HG03558 (cell line): ENCODE measurements around the gene IGFN1.

ENCODE experiments used
- ATAC-seq: cut with Tn5 transposase; IDR thresholded peaks from one replicate; pipeline ENCODE4 v1.9.1; 2021; ENCODE audit warnings: moderate number of reproducible peaks; ENCODE audit not compliant: unreplicated experiment; ENCODE audit errors: extremely low read depth

The IGFN1 gene

DNA sequence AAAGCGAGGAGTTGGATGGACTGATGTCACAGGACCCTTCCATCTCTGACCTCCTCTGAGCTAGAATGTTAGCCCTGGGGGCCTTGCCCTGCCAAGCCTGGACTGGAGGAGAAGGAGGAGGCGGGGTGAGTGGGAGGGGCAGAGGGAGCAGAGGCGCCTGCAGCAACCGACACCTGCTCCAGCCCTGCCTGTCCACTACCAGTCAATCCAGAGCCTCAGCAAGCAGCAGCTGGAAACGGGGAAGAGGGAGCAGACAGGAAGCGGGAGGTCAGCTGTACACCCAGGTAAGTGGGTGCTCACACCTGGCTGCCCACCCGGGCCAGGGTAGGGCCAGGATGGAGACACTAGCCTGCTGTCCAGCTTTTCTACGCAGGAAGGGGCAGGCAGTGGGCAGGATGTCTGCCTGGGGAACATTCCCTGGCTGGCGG, at the start of gene IGFN1:
TSS of gene IGFN1 (plus strand) at position 201 of the 428 bp plus-strand sequence. CDS start 2,470 bp downstream, outside the sequence.
- ATAC-seq = no peak

DNA sequence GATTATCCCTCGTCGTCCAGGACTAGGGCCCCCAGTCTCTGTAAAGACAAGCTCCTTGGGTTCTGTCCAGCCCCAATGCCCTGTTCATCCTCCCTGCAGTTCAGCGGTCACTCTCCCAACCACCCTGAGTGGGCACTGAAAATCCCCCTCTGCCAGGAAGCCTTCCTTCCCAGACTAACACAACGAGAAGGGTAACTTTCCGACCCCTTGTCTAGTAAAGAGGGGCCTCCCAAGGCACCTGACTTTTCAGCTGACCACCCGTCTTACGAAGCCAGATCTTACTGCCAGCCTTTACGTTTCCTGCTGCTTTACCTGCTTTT, 49.7 kb upstream of the IGFN1 start:
- no peak for ATAC-seq

GRCh38 chr1:201141418-201141817, 49.2 kb upstream of the IGFN1 start:
- no peak for ATAC-seq

DNA sequence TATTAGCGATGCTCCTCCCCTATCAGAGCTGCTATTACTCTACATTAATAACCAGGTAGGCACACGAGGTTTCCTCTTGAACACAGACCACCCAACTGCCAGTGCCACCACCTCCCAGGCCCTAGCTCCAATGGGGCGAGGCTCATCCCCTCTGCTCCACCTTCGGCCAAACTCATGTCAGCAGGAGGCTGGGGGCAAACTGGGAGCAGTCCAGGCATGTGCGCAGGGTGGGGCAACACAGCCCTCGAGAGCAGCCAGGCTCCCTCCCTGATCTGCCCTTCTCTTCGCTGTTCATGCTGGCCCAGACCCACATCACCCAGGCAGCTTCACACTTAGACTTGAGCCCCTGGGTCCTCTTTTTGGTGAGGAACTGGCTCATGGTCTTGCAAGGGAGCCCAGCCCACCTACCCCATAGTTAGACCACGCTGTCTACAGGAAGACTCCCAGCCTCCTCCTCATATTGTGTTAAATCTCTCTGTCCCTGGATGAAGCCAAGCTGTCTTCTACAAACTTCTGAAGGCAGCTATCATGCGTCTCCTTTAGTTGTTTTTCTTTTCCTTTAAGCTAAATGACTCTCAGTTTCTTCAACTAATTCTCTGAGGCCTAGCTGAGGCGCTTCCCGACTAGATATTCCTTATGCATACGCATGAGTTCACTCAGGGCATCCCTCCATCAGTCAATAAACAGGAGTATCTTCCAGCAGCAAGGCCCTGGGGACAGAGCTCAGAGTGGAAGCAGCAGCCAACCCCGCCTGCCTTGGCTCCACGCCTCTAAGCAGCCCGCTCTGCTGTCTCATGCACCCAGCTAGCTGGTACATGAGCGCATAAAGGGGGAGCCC, 48.4 kb upstream of the IGFN1 start:
- no peak for ATAC-seq

DNA sequence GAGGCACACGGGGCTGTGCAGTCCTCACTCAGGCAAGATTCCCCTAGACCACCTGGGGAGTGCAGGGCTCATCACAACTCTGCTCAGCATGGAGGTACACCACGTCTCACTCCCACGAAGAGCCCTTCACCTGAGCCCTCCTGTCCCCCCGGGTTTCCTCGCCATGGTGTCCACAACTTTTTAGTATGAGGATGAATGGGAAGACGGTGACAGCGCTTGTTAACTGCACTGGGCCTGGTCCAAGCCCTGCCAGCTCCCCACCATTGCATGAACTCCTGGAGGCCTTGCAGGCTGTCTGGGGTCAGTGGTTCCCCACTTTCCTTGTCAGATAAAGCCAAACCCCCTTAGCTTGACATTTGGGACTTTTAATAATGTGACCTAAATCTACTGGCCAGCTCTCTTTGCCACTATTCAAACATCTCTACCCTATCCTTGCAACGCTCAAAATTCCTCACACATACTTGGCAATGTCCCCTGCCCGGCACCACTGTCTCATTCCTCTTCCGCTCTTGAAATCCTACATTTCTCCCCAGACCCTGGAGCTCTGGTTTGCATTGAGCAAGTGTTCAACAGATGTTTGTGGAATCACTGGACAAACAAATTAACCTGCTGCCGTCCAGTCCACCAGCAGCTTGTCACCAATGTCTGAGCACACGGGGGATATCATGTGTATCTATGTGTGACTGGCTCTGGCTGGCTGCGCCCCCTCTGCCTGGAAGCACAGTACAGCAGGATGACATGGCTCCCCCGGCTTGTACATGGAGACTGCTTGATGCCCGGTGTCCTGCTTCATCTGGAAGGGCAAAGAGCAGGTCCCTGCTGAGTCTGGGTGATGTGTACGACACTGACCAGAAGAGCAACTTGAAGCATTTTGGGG, 47.5 kb upstream of the IGFN1 start:
- no peak for ATAC-seq

DNA sequence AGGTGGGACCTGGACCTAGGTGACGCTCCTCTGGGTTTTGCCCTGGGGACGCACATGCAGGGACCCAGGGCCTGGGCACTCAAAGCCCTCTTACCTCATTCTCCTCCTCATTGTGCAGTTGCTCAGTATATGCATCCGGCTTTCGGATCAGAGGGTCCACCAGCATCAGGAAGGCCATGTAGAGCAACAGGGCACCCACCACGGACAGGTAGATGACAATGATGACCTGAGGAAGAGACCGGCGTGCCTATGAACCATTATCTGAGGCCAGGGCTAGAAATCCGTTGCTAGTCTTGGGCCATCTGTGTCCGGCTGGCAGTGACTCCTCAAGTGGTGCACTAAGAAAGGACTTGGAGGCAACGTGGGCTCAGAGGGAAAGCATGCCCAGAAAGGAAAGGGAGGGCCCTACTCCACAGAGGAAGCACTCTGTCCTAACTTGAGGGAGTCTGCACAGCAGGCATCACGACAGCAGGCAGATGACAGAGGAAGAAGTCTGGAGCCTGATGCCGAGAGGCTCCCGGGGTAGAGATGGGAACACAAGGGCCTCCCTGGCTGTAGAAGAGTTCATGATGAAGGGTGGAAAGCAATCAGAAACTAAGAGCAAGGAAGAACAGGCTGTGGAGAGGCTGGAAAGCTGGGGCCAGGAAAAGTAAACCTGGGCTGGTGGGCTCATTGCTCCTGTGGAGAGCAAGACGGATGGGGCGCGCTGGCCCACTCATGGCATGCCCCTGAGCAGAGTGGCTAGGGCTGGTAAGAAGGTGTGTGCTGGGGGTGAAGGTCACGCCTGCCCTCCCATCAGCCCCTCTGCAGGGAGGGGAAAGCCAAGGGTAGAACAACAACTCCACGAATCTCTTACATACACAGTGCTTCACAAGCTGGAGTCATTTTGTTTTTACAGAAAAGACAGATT, 46.6 kb upstream of the IGFN1 start:
- ATAC-seq = no peak

GRCh38 chr1:201144701-201145100, 45.9 kb upstream of the IGFN1 start:
- ATAC-seq = no peak

GRCh38 chr1:201145132-201145531, 45.5 kb upstream of the IGFN1 start:
- no peak for ATAC-seq

DNA sequence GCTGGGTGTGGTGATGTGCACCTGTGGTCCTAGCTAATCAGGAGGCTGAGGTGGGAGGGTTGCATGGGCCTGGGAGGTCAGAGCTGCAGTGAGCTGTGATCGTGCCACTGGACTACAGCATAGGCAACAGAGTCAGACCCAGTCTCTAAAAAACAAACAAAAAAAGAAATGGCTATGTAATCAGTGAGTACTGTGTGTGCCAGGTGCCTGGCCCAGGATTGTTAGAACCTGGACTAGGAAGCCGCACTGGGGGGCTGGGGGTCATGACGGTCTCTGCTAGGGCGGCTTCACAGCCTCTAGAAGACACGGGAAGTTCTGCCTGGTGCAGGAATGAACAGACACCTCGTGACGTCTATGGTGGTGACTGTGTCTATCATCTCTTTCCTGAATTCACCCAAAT, 44.8 kb upstream of the IGFN1 start:
- ATAC-seq = no peak

GRCh38 chr1:201146626-201147390, 43.8 kb upstream of the IGFN1 start:
- no peak for ATAC-seq

GRCh38 chr1:201147396-201148015, 43.1 kb upstream of the IGFN1 start:
- no peak for ATAC-seq

- ATAC-seq = no peak
These were observed 41.2 kb upstream of the IGFN1 start for GRCh38 chr1:201149400-201149799.

DNA sequence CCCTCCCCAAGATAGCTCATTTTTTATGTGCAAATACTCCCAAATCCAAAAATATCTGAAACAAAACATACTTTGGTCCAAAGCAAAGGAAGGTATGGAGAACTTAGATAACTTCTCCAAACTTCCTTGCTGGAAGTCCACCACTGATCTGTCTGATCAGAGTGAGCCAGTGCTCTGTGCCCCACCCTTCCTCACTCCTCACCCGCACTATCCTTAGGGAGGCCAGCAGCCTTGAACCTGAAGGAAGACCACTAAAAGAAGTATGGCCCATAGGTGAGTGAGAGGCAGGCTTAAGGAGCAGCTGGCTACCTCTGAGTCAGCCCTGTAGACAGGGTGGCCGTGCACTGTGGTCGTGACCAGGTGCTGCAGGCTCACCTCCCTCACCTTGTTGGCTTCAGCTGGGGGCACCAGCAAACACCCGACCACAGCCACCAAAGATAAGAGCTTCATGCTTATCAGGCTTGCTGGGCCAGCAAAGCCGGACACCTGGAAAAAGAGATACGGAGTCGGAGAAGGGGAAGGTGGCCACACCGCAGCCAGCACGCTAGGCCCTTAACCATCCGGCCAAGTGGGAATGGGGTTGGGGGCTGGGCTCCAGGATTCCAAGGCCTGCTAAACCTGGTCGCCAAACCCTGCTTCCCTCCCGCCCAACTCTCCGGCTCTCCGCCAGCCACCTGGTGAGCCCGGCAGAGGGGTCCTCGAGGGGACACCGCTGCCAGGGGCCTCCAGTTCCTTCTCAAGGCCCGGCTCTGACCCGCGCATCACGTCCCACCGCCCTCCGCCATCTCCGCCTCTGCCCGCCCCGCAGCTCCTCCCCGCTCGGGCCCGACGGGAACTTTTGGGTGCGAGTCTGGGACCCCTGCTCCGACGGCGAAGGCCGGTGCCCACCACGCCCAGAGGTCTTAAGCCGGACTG, 36.9 kb upstream of the IGFN1 start:
- ATAC-seq = peak; percentile 9

- peak; percentile 94 for ATAC-seq
These were observed 36.0 kb upstream of the IGFN1 start, which contains the start of gene TMEM9 for GRCh38 chr1:201154389-201155165. Gene TMEM9 (minus strand): TSS chr1:201154474. CDS start chr1:201153923, 551 bp downstream.

DNA sequence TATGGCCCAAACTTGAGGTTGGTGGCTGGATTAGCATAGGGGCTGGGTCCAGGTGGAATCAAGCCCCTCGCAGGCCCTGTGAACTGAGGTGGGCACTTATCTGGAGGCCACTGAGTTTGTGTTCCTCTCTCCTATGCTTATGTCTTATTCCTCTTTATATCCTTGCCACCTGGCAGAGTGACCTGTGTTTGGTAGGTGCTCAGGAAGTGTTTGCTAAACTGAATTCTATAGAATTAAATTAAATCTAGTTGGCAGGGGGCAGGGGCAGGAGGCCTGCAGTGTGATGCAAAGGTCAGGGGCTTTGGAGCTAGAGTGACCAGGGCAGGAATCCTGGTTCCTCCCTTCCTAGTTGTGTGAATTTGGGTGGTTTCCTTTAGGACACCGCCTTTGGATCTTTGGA, 35.3 kb upstream of the IGFN1 start:
- ATAC-seq = no peak

DNA sequence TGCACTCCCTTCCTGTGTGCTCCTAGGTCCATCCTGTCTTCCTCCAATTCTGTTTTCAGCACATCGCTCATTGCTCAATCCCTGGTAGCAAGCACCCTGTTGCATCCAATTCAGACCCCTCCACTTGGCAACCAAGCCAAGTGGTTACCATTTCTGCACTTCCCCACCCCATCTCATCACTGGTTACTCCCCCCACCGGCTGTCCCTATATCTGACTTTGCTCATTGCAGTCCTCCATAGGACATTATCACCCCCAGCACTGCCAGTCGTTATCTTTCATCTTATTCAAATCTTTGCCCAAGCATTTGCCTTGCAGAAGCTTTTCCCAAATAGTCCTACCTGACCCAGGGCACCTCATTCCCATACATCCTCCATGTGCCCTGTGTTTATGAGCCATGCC, 34.3 kb upstream of the IGFN1 start:
- ATAC-seq = no peak

- no peak for ATAC-seq
These were observed 33.8 kb upstream of the IGFN1 start for GRCh38 chr1:201156819-201157218.
